Fibroblast of villous mesenchyme (primary cell): Measurements from ENCODE around the gene TAX1BP3. TPM values are rescaled to one million over a fixed set of nuclear protein-coding genes. Genes with fewer than 3 reads are reported as not detected.

ENCODE experiments used
- DNase-seq: peaks from one replicate; pipeline ENCODE4 v3.0.0-alpha.2; 2010; ENCODE audit warnings: low read depth
- H3K4me3 ChIP-seq: 2 replicates; pipeline ENCODE4 v1.5.1; 2011; ENCODE audit warnings: low read depth, mild to moderate bottlenecking, low read length
- CTCF ChIP-seq: IDR thresholded peaks from 2 replicates; pipeline ENCODE4 v1.5.1; 2012; ENCODE audit warnings: low read depth, mild to moderate bottlenecking, low read length; ENCODE audit not compliant: insufficient read depth
- total RNA-seq: library from RNA; depleted of rRNA; stranded (reverse); fragments of >200 nt; gene quantifications from 2 replicates; pipeline ENCODE4 v1.2.3, GENCODE V29; 2012

The TAX1BP3 gene
- total RNA-seq, 1 donor, result 228 TPM

- no peak for DNase-seq
- H3K4me3 ChIP-seq, result no peak overlapping the region
- TF ChIP-seq CTCF, result no peak
Observed at GRCh38 chr17:3693141-3693540, 24.8 kb upstream of the TAX1BP3 start.

- DNase-seq, result no peak
- no peak overlapping the region for H3K4me3 ChIP-seq
- TF ChIP-seq CTCF, result peak; percentile 14
Observed at GRCh38 chr17:3692346-3692745, 24.0 kb upstream of the TAX1BP3 start.

- H3K4me3 ChIP-seq, result no peak overlapping the region
- TF ChIP-seq CTCF, result no peak
- no peak for DNase-seq
Observed at GRCh38 chr17:3691617-3692067, 23.3 kb upstream of the TAX1BP3 start.

- H3K4me3 ChIP-seq, result no peak overlapping the region
- DNase-seq, result no peak
- no peak for TF ChIP-seq CTCF
Observed at GRCh38 chr17:3690094-3690715, 21.8 kb upstream of the TAX1BP3 start.

GRCh38 chr17:3689262-3690093 lies 21.1 kb upstream of the TAX1BP3 start:
- no peak for TF ChIP-seq CTCF
- DNase-seq, result no peak
- no peak overlapping the region for H3K4me3 ChIP-seq

GRCh38 chr17:3688852-3689261 lies 20.5 kb upstream of the TAX1BP3 start:
- DNase-seq, result no peak
- no peak for TF ChIP-seq CTCF

More at GRCh38 chr17:3688852-3689261, 20.5 kb upstream of the TAX1BP3 start:
- no peak overlapping the region for H3K4me3 ChIP-seq
